Measurements from ENCODE around the gene RRP9. TPM values are rescaled to one million over a fixed set of nuclear protein-coding genes. Genes with fewer than 3 reads are reported as not detected.
"Not testable (repeated sequence)": the region's sequence is repeated elsewhere in the genome, so short reads cannot be mapped to it uniquely, and the experiment has no call there.

RRP9 gene
- total RNA-seq, 3 donors from 2014 or later = 164 to 224 (median 219) TPM

GRCh38 chr3:51931756-51932155, 9.9 kb downstream of the RRP9 start:
- no peak overlapping the region for H3K4me3 Mint-ChIP-seq
- H3K4me1 Mint-ChIP-seq (ENCODE audit: low read depth) = no peaks in the 10 kb centered on the region
- no peaks in the 10 kb centered on the region for H3K9me3 Mint-ChIP-seq
- H3K27me3 Mint-ChIP-seq (ENCODE audit: low read depth) = no peaks in the 10 kb centered on the region
- ATAC-seq (no peak), DNase-seq (no peak)
- H3K36me3 Mint-ChIP-seq (ENCODE audit: insufficient read depth) = peaks cover 28% of the 10 kb centered on the region

GRCh38 chr3:51930439-51930838, 11.3 kb downstream of the RRP9 start:
- H3K4me1 Mint-ChIP-seq (ENCODE audit: low read depth) = no peaks in the 10 kb centered on the region
- ATAC-seq (no peak), DNase-seq (no peak)
- H3K36me3 Mint-ChIP-seq (ENCODE audit: insufficient read depth) = peaks cover 18% of the 10 kb centered on the region
- H3K27me3 Mint-ChIP-seq (ENCODE audit: low read depth) = no peaks in the 10 kb centered on the region
- no peak overlapping the region for H3K4me3 Mint-ChIP-seq
- H3K9me3 Mint-ChIP-seq = no peaks in the 10 kb centered on the region

GRCh38 chr3:51929420-51930003, 12.2 kb downstream of the RRP9 start:
- no peak overlapping the region for H3K4me3 Mint-ChIP-seq
- no peak for ATAC-seq
- no peaks in the 10 kb centered on the region for H3K4me1 Mint-ChIP-seq (ENCODE audit: low read depth)
- DNase-seq = no peak
- no peaks in the 10 kb centered on the region for H3K9me3 Mint-ChIP-seq
- H3K36me3 Mint-ChIP-seq (ENCODE audit: insufficient read depth) = peaks cover 18% of the 10 kb centered on the region
- H3K27me3 Mint-ChIP-seq (ENCODE audit: low read depth) = no peaks in the 10 kb centered on the region

GRCh38 chr3:51928981-51929380, 12.7 kb downstream of the RRP9 start:
- not testable (repeated sequence) for DNase-seq; H3K9me3 Mint-ChIP-seq; H3K4me3 Mint-ChIP-seq; ATAC-seq; H3K4me1 Mint-ChIP-seq (ENCODE audit: low read depth); H3K27me3 Mint-ChIP-seq (ENCODE audit: low read depth)
- peaks cover 15% of the 10 kb centered on the region for H3K36me3 Mint-ChIP-seq (ENCODE audit: insufficient read depth)

- no peak overlapping the region for H3K4me3 Mint-ChIP-seq
- H3K9me3 Mint-ChIP-seq = no peaks in the 10 kb centered on the region
- no peak for ATAC-seq
- H3K4me1 Mint-ChIP-seq (ENCODE audit: low read depth) = no peaks in the 10 kb centered on the region
- no peaks in the 10 kb centered on the region for H3K27me3 Mint-ChIP-seq (ENCODE audit: low read depth)
- peaks cover 13% of the 10 kb centered on the region for H3K36me3 Mint-ChIP-seq (ENCODE audit: insufficient read depth)
- DNase-seq = no peak
These were observed 13.3 kb downstream of the RRP9 start for GRCh38 chr3:51928438-51928837.

GRCh38 chr3:51927061-51927977, 14.4 kb downstream of the RRP9 start:
- DNase-seq = no peak
- H3K36me3 Mint-ChIP-seq (ENCODE audit: insufficient read depth) = peaks cover 8% of the 10 kb centered on the region
- H3K27me3 Mint-ChIP-seq (ENCODE audit: low read depth) = no peaks in the 10 kb centered on the region
- no peaks in the 10 kb centered on the region for H3K9me3 Mint-ChIP-seq
- no peak for ATAC-seq
- H3K4me3 Mint-ChIP-seq = no peak overlapping the region
- no peaks in the 10 kb centered on the region for H3K4me1 Mint-ChIP-seq (ENCODE audit: low read depth)

GRCh38 chr3:51921081-51921578, 20.6 kb downstream of the RRP9 start:
- ATAC-seq = no peak
- Mint-ChIP-seq H3K4me3 (no peak overlapping the region), H3K27me3 (ENCODE audit: low read depth) (peaks cover 6% of the 10 kb centered on the region), H3K9me3 (no peaks in the 10 kb centered on the region), H3K4me1 (ENCODE audit: low read depth) (no peaks in the 10 kb centered on the region), H3K36me3 (ENCODE audit: insufficient read depth) (no peaks in the 10 kb centered on the region)
- DNase-seq = no peak

- Mint-ChIP-seq H3K4me1 (ENCODE audit: low read depth) (no peaks in the 10 kb centered on the region), H3K9me3 (no peaks in the 10 kb centered on the region), H3K4me3 (no peak overlapping the region), H3K36me3 (ENCODE audit: insufficient read depth) (no peaks in the 10 kb centered on the region), H3K27me3 (ENCODE audit: low read depth) (peaks cover 3% of the 10 kb centered on the region)
- ATAC-seq (no peak), DNase-seq (no peak)
These were observed 25.3 kb downstream of the RRP9 start for GRCh38 chr3:51916418-51916817.

- ATAC-seq (no peak), DNase-seq (no peak)
- no peaks in the 10 kb centered on the region for H3K4me1 Mint-ChIP-seq (ENCODE audit: low read depth)
- H3K4me3 Mint-ChIP-seq = no peak overlapping the region
- H3K27me3 Mint-ChIP-seq (ENCODE audit: low read depth) = peaks cover 37% of the 10 kb centered on the region
- peaks cover 3% of the 10 kb centered on the region for H3K36me3 Mint-ChIP-seq (ENCODE audit: insufficient read depth)
- peaks cover 15% of the 10 kb centered on the region for H3K9me3 Mint-ChIP-seq
These were observed 33.7 kb downstream of the RRP9 start for GRCh38 chr3:51908026-51908425.

GRCh38 chr3:51904034-51904823, 37.5 kb downstream of the RRP9 start:
- DNase-seq (no peak), ATAC-seq (no peak)
- H3K4me1 Mint-ChIP-seq (ENCODE audit: low read depth) = no peaks in the 10 kb centered on the region
- no peak overlapping the region for H3K4me3 Mint-ChIP-seq
- peaks cover 48% of the 10 kb centered on the region for H3K27me3 Mint-ChIP-seq (ENCODE audit: low read depth)
- H3K9me3 Mint-ChIP-seq = peaks cover 14% of the 10 kb centered on the region
- peaks cover 3% of the 10 kb centered on the region for H3K36me3 Mint-ChIP-seq (ENCODE audit: insufficient read depth)

GRCh38 chr3:51902361-51902760, 39.3 kb downstream of the RRP9 start:
- not testable (repeated sequence) for H3K36me3 Mint-ChIP-seq (ENCODE audit: insufficient read depth)

GRCh38 chr3:51900043-51900442, 41.7 kb downstream of the RRP9 start:
- ATAC-seq; DNase-seq; H3K4me1 Mint-ChIP-seq (ENCODE audit: low read depth); H3K9me3 Mint-ChIP-seq; H3K36me3 Mint-ChIP-seq (ENCODE audit: insufficient read depth); H3K4me3 Mint-ChIP-seq: not testable (repeated sequence)
- peaks cover 37% of the 10 kb centered on the region for H3K27me3 Mint-ChIP-seq (ENCODE audit: low read depth)

More at GRCh38 chr3:51902361-51902760, 39.3 kb downstream of the RRP9 start:
- not testable (repeated sequence) for H3K4me1 Mint-ChIP-seq (ENCODE audit: low read depth); DNase-seq; H3K4me3 Mint-ChIP-seq; ATAC-seq; H3K9me3 Mint-ChIP-seq
- H3K27me3 Mint-ChIP-seq (ENCODE audit: low read depth) = peaks cover 44% of the 10 kb centered on the region

GRCh38 chr3:51897391-51897790, 44.3 kb downstream of the RRP9 start:
- DNase-seq = no peak
- H3K4me1 Mint-ChIP-seq (ENCODE audit: low read depth) = no peaks in the 10 kb centered on the region
- no peaks in the 10 kb centered on the region for H3K36me3 Mint-ChIP-seq (ENCODE audit: insufficient read depth)
- ATAC-seq = no peak
- peaks cover 30% of the 10 kb centered on the region for H3K27me3 Mint-ChIP-seq (ENCODE audit: low read depth)
- H3K9me3 Mint-ChIP-seq = no peaks in the 10 kb centered on the region
- no peak overlapping the region for H3K4me3 Mint-ChIP-seq

- ATAC-seq (no peak), DNase-seq (no peak)
- Mint-ChIP-seq H3K4me3 (no peak overlapping the region), H3K36me3 (ENCODE audit: insufficient read depth) (no peaks in the 10 kb centered on the region), H3K9me3 (no peaks in the 10 kb centered on the region), H3K4me1 (ENCODE audit: low read depth) (peaks cover 1% of the 10 kb centered on the region), H3K27me3 (ENCODE audit: low read depth) (peaks cover 26% of the 10 kb centered on the region)
These were observed 44.9 kb downstream of the RRP9 start for GRCh38 chr3:51896607-51897305.

Data from activated T-cell treated with anti-CD3 and anti-CD28 coated beads, Interleukin-2, amount 50 U/mL, for 4 hours (primary cell).